CD4-positive, alpha-beta T cell treated with Interleukin-17A for 1 hour (primary cell): ENCODE results near the gene SRRM5.
"Not testable (repeated sequence)": the region's sequence is repeated elsewhere in the genome, so short reads cannot be mapped to it uniquely, and the experiment has no call there.

ENCODE experiments used
- DNase-seq: peaks from one replicate; pipeline ENCODE4 v3.0.0-alpha.2; 2020

The SRRM5 gene

DNA sequence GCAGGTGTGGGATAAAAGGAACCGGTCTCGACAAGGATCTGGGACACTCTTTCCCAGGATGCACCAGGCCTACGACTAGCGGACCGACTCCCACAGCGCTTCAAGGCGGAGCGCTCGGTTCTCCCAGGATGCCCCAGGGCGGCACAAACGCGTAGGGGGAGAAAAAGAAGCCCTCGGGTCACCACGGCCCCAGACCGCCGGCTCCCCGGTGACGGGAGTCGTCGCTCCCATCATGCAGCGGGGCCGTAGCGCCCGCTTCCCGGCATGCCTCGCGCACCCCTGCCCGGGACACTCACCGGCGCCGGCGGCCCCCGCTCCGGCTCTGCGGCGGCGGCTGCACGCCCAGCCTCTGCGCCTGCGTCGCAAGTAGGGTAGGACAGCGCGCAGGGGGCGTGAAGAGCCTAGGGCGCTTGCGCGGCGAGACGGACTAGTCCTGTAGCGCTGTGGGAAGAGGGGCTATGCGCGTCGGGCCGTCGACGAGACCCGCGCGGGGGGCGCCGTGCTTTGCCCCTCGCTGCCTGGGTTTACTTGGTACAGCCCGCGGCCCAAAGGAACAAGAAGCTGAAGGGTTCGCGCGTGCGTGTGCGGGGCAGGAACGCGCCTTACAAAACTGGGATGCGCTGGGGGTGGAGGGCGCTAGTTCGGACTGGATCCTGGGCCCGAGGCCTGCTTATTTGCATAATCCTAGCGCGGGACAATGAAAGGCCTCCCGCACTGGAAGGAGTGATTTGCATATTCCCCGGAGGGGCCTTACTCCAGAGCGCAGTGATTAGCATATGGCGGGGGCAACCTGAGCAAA, 7.6 kb downstream of the SRRM5 start, which contains the start of gene ZNF428:
Gene ZNF428 (minus strand): TSS at position 368 of the 799 bp plus-strand sequence. CDS start 5,325 bp downstream, outside the sequence.
- peak; percentile 91 for DNase-seq

DNA sequence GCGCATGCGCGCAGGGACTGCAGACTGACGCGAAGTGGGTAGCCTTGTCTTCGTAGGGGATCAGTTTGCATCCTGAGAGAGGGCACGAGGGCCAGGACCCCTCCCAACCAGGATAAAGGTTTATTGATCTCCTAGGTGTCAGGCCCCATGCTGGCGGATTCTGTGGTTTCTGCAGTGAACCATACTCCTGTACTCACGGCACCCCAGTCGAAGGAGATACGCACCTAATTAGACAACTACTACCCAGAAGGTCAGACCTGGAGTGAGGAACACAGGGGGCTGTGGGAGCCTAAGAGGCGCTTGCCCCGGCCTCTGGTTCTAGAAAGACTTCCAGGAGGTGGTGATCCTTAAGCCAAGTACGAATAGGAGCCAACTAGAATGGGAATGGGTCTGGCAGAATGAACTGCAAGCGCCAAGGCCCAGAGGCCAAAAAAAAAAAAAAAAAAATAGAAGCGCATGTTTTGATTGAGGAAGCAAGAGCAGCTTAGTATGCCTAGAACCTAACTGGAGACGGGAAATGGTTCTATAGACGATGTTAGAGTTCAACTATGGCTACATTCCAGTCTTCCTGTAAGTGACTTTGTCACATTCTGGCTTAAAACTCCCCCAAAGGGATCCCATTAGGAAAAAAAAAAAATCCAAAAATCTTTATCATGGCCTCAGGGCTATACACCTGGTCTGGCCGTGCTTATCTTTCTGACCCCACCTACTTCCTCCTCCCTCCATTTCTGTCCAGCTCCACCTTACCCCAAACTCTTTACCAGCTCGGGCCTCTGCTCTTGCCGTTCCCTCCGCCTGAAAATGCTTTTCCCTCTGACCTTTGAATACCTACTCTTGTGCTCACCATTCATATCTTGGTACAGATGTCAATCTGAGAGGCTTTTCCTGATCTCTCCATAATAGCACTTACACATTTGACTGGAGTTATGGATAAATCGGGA, 8.4 kb downstream of the SRRM5 start:
- peak; percentile 87 for DNase-seq

GRCh38 chr19:43622070-43622469, 10.2 kb downstream of the SRRM5 start:
- no peak for DNase-seq

DNA sequence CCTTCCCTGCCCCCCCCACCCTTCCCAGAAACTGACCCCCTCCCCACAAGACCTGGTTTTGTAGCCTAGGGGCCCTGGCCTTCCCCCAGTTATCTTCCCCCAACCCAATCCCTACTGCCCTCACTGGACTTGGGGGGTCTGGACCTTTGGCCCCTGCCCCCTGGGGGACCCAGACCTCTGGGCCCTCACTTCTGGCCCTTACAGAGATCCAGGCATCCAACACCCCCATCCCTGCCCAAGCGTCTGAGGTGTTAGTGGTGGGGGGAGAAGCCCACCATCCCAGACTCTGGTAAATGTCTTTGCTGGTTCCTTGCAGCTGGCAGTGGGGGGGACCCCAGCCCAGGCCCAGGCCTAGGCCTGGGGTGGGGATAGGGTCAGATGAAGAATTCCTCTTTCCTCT, 11.1 kb downstream of the SRRM5 start:
- DNase-seq: no peak

DNA sequence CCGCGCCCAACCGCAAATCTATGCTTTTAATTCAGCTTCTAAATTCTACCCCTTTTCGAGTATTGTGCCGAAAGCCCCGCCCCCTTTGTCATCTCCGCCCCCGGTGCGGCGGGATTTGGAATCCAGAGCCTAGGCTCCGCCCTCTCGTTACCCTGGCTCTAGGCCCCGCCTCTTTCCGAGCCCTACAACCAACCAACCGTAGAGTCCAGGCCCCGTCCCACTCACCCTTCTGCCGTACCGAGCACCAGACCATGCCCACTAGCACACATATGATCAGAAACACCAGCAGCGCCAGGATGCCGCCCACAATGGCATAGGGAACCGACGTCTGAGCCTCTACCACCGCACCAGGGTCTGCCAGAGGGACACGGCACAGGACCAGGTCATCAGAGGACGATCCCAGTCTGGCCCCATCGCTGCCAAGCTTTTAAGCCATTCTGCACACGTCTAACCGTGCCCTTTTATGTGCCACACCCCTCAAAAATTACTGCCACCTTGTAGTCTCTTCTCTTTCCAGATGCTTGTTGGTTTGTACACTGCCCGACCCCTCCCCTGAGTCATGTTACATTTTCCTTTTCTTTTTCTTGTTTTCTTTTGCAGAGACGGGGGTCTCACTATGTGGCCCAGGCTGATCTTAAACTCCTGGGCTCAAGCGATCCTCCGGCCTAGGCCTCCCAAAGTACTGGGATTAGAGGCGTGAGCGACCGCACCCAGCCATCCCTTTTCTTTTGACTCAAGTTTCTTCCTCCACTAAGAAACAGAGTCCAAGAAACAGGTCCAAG, 12.2 kb downstream of the SRRM5 start:
- peak; percentile 22 for DNase-seq

GRCh38 chr19:43624933-43625332, 13.0 kb downstream of the SRRM5 start:
- DNase-seq: peak; percentile 88

DNA sequence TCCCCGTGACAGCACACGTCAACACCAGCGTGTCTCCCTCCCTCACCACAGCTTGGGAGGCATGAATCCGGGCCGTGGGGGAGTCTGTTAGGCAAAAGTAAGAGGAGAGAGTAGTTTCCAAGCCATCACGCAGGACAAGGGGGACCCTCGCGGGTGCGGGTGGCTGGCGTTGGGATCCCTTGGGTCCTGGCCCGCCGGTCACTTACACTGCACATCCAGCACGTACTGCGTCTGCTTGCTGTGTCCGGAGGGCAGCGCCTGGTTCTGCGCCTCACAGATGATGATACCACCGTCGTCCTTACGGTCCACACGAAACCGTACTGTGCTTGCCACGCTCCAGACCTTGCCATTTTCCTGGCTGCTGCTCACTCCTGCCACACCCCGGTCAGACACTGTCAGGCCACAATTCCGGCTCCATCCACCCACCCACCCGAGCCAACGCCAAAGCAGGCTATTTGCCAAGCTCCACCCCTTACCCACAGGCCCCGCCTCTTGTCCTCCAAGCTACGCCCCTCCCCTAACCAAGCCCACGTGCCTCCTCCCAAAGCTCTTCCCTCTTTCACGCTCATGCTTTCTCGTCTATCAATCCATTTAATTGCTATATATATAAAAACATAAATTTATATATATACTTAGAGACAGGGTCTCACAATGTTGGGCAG, 14.2 kb downstream of the SRRM5 start:
- no peak for DNase-seq

DNA sequence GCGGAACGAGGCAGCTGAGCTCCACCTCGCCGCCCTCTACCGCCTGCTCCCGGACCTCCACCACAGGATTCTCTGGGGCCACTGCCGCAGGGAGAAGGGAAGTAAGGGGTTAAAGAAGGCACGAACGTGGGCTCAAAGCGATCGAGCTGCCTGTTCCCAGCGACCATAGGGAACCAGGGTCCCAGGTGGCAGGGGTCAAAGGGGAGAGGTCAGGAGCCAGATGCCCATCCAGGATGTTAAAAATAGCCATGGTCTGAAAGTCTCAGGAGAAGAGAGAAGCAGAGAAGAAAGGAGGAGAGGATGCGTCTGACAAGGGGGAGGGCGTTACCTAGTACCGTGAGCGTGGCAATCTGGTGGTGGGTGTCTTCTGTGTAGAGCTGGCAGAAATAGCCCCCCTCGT, 14.9 kb downstream of the SRRM5 start:
- no peak for DNase-seq

- no peak for DNase-seq
Measured at GRCh38 chr19:43628646-43629326, 16.9 kb downstream of the SRRM5 start.

GRCh38 chr19:43631491-43631890, 19.6 kb downstream of the SRRM5 start:
- DNase-seq: no peak

GRCh38 chr19:43633520-43633919, 21.6 kb downstream of the SRRM5 start:
- no peak for DNase-seq

DNA sequence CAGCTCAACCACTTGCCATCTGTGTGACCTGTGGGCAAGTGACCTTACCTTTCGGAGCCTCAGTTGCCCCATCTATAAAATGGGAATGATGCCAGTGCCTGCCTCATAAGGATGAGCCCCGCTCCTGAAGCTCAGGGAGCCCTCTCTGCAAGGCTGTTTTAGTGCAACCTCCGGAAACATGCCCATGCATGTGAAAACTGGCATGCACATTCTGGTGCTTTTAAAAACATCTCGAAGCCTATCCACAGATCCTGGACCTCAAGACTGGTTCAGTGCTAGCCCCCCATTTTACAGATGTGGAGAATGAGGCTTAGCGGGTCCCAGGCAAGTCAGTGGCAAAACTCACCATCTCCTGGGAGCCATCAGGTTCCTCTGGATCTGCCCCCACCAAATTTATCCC, 22.2 kb downstream of the SRRM5 start:
- no peak for DNase-seq

DNA sequence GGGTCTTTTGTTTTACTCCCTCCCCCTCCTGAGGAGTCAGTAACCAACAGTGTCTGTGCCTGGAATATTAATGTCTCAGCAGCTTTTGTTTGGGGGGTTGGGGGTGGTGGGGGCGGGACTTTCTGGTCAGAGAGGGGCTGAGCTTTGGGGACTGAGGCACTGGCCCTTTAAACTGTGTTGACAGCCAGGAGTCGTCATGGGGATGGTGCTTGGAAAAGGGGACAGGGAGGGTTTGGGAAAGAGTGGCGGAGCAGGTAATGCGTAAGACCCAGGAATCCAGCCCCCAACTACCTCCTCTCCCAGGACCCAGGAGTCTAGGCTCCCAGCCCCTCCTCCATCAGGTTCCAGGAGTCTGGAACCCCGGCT, 22.6 kb downstream of the SRRM5 start:
- DNase-seq: no peak

- DNase-seq: no peak
Measured at GRCh38 chr19:43634872-43635560, 23.1 kb downstream of the SRRM5 start.

DNA sequence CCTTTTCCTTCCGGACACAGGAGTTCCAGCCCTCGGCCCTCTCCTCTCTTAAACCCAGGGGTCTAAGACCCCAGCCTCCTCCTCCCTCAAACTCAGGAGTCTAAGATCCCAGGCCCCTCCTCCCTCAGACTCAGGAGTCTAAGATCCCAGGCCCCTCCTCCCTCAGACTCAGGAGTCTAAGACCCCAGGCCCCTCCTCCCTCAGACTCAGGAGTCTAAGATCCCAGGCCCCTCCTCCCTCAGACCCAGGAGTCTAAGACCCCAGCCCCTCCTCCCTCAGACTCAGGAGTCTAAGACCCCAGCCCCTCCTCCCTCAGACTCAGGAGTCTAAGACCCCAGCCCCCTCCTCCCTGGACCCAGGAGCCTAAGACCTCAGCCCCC, 23.7 kb downstream of the SRRM5 start:
- DNase-seq: not testable (repeated sequence)

DNA sequence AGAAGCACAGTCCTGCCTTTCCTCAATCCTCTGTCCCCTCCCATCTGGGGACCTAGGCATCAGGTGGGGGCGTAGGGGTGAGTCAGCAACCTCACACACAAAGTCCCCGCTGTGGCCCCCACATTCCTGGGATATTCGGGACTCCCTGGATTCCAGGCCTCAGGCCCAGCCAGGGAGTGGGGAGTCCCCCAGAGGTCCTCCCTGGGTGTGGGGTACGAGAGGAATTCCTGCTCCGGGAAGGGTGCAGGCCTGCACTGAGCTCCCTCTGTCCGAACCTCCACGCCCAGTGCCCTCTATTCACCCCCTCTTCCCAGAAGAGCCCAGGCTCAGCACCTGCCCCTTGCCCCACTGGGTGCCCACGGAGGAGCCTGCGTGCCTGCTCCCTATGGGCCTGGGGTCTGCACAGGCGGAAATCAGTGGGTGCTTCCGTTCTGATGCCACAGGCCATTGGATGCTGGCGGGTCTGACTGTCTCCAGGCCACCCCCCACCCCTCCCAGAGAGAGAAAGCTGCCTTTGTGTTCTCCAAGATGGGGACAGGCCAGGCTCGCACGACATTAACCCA, 24.3 kb downstream of the SRRM5 start:
- no peak for DNase-seq

DNA sequence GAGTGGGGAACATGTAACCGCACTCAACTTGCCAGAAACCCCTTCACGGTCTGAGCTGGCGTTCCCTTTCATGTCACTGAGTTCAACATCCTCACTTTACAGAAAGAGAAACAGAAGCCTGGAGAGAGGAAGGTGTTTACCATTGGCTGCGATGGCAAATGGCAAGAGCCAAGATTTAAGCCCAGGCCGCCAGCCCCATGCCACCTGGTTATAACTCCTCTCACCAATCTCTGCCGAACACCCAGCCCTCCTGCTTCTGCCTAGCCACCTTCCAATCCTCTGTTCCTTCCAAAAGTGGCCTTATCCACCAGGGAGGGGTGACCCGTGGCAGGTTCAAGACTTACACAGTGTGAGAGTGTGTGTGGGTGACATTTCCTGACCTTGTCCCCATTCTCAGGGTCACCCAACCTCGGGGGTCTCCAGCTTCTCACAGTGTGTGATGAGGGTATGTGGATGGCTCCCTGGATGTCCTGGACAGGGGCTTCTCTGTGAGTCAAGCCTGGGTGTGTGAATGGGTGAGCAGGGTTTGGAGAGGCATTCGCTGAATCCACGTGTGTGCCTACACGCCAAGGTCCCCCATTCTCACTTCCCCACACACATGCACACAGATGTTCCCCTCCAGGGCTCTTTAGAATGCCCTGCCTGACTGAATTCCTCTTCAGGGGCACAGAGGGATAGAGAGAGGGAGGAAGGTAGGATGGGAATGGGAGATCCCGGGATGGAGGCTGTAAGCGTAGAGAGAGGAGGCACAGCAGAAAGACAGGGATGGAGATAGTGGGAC, 26.5 kb downstream of the SRRM5 start:
- DNase-seq: no peak

- DNase-seq: no peak
Measured at GRCh38 chr19:43638995-43639518, 27.2 kb downstream of the SRRM5 start.

- peak; percentile 62 for DNase-seq
Measured at GRCh38 chr19:43639519-43640423, 27.9 kb downstream of the SRRM5 start, which contains the start of gene CADM4. CADM4 (minus strand) TSS chr19:43639850; CDS start chr19:43639790, 60 bp downstream.
